PC-3 (cell line): ENCODE measurements around the gene PIAS1. TPM values are rescaled to one million over a fixed set of nuclear protein-coding genes. Genes with fewer than 3 reads are reported as not detected.
A peak's percentile ranks its signal among the peaks of the same experiment; 100 is the strongest.

Source experiments
- ATAC-seq: fragments of 200-7000 bp; cut with Tn5 transposase; 2 replicates; pipeline ENCODE4 v1.9.1; 2020; ENCODE audit warnings: mild to moderate bottlenecking, moderate library complexity
- BruUV-seq: library from RNA; stranded (reverse); fragments of 400-500 nt; replicated peaks from 2 replicates; lab custom pipeline; 2021; lab: Mats Ljungman, UMichigan
- CTCF ChIA-PET: fragments of 300-600 bp; sonication (Branson Sonifier 250); formaldehyde crosslinking; loops from one replicate; lab custom pipeline; 2022; ENCODE audit warnings: antibody characterized with exemption; lab: Charles Lee
- POLR2A ChIA-PET: fragments of 300-600 bp; sonication (Branson Sonifier 250); formaldehyde crosslinking; loops from one replicate; lab custom pipeline; 2022; ENCODE audit warnings: antibody characterized with exemption; ENCODE audit not compliant: unreplicated experiment; lab: Charles Lee
- DNase-seq: peaks from one replicate; pipeline ENCODE4 v3.0.0-alpha.2; 2015
- H2AFZ ChIP-seq: fragments of 300-600 bp; sonication (generic); 2 replicates; pipeline ENCODE4 v1.6.0; 2016; ENCODE audit warnings: antibody characterized with exemption, low read length
- H3F3A ChIP-seq: fragments of 300-600 bp; sonication (generic); one replicate; pipeline ENCODE4 v1.6.0; 2017; ENCODE audit warnings: antibody characterized with exemption, low read length, control low read depth, mild to moderate bottlenecking; ENCODE audit not compliant: unreplicated experiment
- H3K27ac ChIP-seq: fragments of 300-600 bp; sonication (generic); 2 replicates; pipeline ENCODE4 v1.5.1; 2016; ENCODE audit warnings: mild to moderate bottlenecking, low read length
- H3K27me3 ChIP-seq: fragments of 300-600 bp; sonication (generic); 2 replicates; pipeline ENCODE4 v1.6.1; 2016; ENCODE audit warnings: low read length, mixed read lengths
- H3K36me3 ChIP-seq: fragments of 300-600 bp; sonication (generic); 2 replicates; pipeline ENCODE4 v1.6.1; 2016; ENCODE audit warnings: low read depth, mixed run types, low read length, mixed read lengths
- H3K4me1 ChIP-seq: fragments of 300-600 bp; sonication (generic); 2 replicates; pipeline ENCODE4 v1.5.1; 2016; ENCODE audit warnings: low read length; ENCODE audit not compliant: insufficient read depth
- H3K4me2 ChIP-seq: fragments of 300-600 bp; sonication (generic); 2 replicates; pipeline ENCODE4 v1.6.0; 2016; ENCODE audit warnings: low read length
- H3K4me3 ChIP-seq: fragments of 300-600 bp; sonication (generic); 2 replicates; pipeline ENCODE4 v1.5.1; 2016; ENCODE audit warnings: mild to moderate bottlenecking, low read length, mixed read lengths
- H3K79me2 ChIP-seq: fragments of 300-600 bp; sonication (generic); 2 replicates; pipeline ENCODE4 v1.6.1; 2017; ENCODE audit warnings: low read length, mixed read lengths
- H3K9ac ChIP-seq: fragments of 300-600 bp; sonication (generic); 2 replicates; pipeline ENCODE4 v1.6.0; 2016; ENCODE audit warnings: mild to moderate bottlenecking, low read length
- H3K9me2 ChIP-seq: fragments of 300-600 bp; sonication (generic); replicated peaks from 2 replicates; pipeline ENCODE4 v1.6.1; 2016; ENCODE audit warnings: mixed run types, low read length, mixed read lengths
- H3K9me3 ChIP-seq: fragments of 300-600 bp; sonication (generic); 2 replicates; pipeline ENCODE4 v1.6.1; 2016; ENCODE audit warnings: low read length, mixed read lengths
- H4K20me1 ChIP-seq: fragments of 300-600 bp; sonication (generic); 2 replicates; pipeline ENCODE4 v1.6.1; 2016; ENCODE audit warnings: low read length, mixed read lengths
- EZH2 ChIP-seq: fragments of 300-600 bp; sonication (generic); IDR thresholded peaks from one replicate; pipeline ENCODE4 v1.6.1; 2017; ENCODE audit warnings: antibody characterized with exemption, mild to moderate bottlenecking, low read length; ENCODE audit not compliant: unreplicated experiment
- EZH2phosphoT487 ChIP-seq: fragments of 300-600 bp; sonication (generic); IDR thresholded peaks from 2 replicates; pipeline ENCODE4 v1.6.1; 2018; ENCODE audit warnings: mild to moderate bottlenecking, antibody characterized with exemption, low read length, borderline replicate concordance
- intact Hi-C: fragments of 100-400 bp; cut with micrococcal nuclease; formaldehyde crosslinking; loops from 2 replicates; pipeline ENCODE4 v1.9.0; 2023
- total RNA-seq: library from RNA; depleted of rRNA; stranded (reverse); fragments of >200 nt; gene quantifications from 2 replicates; pipeline ENCODE4 v1.2.3, GENCODE V29; 2014
- TF ChIP-seq, protein P1 (sequence below): fragments of 300-600 bp; sonication (generic); conservative IDR thresholded peaks from 2 replicates; pipeline ENCODE4 v1.5.1; 2017; ENCODE audit warnings: antibody characterized with exemption, low read depth, mild to moderate bottlenecking, low read length

Gene PIAS1
- total RNA-seq, 1 experiment from 2014 or later = 21.9 TPM

DNA sequence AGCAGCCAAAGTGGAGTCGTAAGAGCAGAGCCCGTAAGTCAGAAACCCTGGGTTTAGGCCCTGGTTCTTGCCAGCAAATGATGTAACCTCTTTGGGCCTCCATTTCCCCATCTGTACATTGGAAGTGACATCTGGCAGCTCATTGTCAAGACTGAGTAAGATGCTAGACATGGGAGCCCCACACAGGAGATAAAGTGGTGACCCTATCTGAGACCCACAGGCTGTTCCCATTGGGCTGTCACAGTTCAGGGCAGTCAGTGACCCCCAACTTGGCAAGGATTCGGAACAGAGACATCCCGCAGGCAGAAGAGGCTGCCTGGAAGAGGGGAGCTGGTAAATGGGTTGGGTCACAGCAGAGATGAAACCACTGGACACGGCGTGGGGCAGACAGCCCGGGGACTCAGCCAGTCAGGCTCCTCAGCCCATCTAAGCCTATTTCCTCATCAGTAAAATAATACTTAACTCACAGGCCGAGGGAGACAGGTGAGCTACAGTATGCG lies 173.6 kb downstream of the PIAS1 start:
- Histone ChIP-seq H3K9me2 (no peaks in the 10 kb centered on the region), H3K4me3 (peak overlapping the region; percentile 90), H3K27me3 (no peaks in the 10 kb centered on the region), H3K79me2 (peaks cover 65% of the 10 kb centered on the region), H3K27ac (no peak overlapping the region), H4K20me1 (0 out of 2 replicates have a peak, but pooled peaks cover 19% of the 10 kb centered on the region), H3K4me2 (peak overlapping the region; percentile 93), H3K4me1 (peaks cover 16% of the 10 kb centered on the region), H3F3A (no peaks in the 10 kb centered on the region), H3K9ac (peak overlapping the region; percentile 98; the same call in 1 of the 2 replicates), H3K9me3 (no peaks in the 10 kb centered on the region), H2AFZ (no peak overlapping the region), H3K36me3 (no peaks in the 10 kb centered on the region)
- no peak for ATAC-seq
- BruUV-seq = no TSS peak
- ChIA-PET POLR2A (no interaction called here), CTCF (no interaction called here)
- DNase-seq = no peak
- no peak for TF ChIP-seq EZH2phosphoT487
- no peak for TF ChIP-seq EZH2
- TF ChIP-seq, protein P1, sequence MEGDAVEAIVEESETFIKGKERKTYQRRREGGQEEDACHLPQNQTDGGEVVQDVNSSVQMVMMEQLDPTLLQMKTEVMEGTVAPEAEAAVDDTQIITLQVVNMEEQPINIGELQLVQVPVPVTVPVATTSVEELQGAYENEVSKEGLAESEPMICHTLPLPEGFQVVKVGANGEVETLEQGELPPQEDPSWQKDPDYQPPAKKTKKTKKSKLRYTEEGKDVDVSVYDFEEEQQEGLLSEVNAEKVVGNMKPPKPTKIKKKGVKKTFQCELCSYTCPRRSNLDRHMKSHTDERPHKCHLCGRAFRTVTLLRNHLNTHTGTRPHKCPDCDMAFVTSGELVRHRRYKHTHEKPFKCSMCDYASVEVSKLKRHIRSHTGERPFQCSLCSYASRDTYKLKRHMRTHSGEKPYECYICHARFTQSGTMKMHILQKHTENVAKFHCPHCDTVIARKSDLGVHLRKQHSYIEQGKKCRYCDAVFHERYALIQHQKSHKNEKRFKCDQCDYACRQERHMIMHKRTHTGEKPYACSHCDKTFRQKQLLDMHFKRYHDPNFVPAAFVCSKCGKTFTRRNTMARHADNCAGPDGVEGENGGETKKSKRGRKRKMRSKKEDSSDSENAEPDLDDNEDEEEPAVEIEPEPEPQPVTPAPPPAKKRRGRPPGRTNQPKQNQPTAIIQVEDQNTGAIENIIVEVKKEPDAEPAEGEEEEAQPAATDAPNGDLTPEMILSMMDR = no peak
- intact Hi-C loops = no loop called here

DNA sequence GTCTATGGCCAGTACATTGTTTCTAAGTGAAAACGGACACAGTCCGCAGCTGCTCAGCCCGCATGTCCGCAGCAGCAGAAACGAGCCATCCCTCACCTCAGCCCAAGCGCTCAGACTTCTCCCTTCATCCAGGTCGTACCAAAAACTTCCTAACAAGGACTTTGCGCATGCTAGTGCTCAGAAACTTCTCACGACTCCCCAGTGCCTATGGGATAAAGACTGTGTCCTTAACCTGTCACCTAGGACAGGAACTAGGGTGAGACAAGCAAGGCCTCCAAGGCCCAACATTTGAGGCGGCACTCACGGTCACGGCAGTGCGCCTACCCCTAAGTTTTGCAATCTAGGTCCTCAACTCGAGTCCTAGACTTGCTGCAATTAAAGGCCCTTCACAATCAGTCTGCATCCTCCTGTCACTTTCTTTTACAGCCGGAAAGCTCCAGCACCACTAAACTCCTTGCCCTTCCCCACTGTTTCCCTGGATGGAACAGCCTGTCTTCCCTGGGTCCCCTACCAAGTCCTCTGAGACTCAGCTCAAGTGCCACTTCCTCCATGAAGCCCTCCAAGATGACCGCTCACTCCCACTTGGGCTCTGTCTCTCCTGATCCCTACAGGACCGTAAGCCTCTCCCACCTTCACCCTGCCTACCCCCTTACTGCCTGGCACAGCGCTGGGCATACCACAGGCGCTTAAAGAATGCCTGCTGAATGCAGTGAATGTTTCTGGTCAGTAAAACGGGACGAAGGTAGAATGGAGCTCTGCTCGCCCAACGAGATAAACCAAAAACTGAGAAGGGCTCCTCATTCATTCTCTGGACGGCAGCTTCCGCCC lies 174.2 kb downstream of the PIAS1 start:
- no peaks in the 10 kb centered on the region for H3K27me3 ChIP-seq
- DNase-seq (peak; percentile 9), ATAC-seq (peak; percentile 2; the same call in 1 of the 2 replicates)
- 0 out of 2 replicates have a peak, but pooled peaks cover 19% of the 10 kb centered on the region for H4K20me1 ChIP-seq
- TSS peak; percentile 50 for BruUV-seq
- peaks cover 16% of the 10 kb centered on the region for H3K4me1 ChIP-seq
- no peaks in the 10 kb centered on the region for H3F3A ChIP-seq
- intact Hi-C loops = no loop called here
- H3K27ac ChIP-seq = peak overlapping the region; percentile 61
- ChIA-PET POLR2A (no interaction called here), CTCF (no interaction called here)
- H2AFZ ChIP-seq = peak overlapping the region; percentile 76
- TF ChIP-seq EZH2 (no peak), EZH2phosphoT487 (no peak)
- TF ChIP-seq, protein P1 = no peak
- peaks cover 60% of the 10 kb centered on the region for H3K79me2 ChIP-seq
- H3K36me3 ChIP-seq = no peaks in the 10 kb centered on the region
- no peaks in the 10 kb centered on the region for H3K9me2 ChIP-seq
- peak overlapping the region; percentile 93 for H3K4me2 ChIP-seq
- H3K9ac ChIP-seq = peak overlapping the region; percentile 98
- H3K9me3 ChIP-seq = no peaks in the 10 kb centered on the region
- H3K4me3 ChIP-seq = peak overlapping the region; percentile 90

DNA sequence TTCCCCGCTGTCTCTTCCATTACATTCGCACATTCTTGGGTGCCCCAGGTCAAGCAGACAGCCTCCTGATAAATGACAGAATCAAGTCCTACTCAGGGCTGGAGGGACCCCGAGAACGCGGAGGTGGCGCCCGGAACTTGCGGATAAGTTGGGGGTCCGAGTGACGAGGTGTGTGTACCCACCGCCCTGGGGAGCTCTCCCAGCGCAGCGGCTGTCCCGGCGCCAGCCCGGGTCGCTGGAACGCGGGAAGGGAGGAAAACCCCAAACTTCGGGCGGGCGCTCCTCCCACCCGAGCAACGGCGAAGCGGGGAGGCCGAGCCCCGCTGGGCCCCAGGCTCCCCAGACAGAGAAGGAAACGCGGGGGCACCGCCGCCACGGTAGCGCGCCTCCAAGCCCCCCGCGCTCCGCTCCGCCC lies 174.9 kb downstream of the PIAS1 start:
- H3K27me3 ChIP-seq = no peaks in the 10 kb centered on the region
- ATAC-seq = 0 out of 2 replicates have a peak, but pooled peaks have one; percentile 2
- POLR2A ChIA-PET = no interaction called here
- BruUV-seq = no TSS peak
- H3K9me2 ChIP-seq = no peaks in the 10 kb centered on the region
- H3K9me3 ChIP-seq = no peaks in the 10 kb centered on the region
- intact Hi-C loops = no loop called here
- peak overlapping the region; percentile 93 for H3K4me2 ChIP-seq
- peak overlapping the region; percentile 61 for H3K27ac ChIP-seq
- DNase-seq = no peak
- H3F3A ChIP-seq = no peaks in the 10 kb centered on the region
- H4K20me1 ChIP-seq = 0 out of 2 replicates have a peak, but pooled peaks cover 19% of the 10 kb centered on the region
- peaks cover 16% of the 10 kb centered on the region for H3K4me1 ChIP-seq
- peak overlapping the region; percentile 76 for H2AFZ ChIP-seq
- CTCF ChIA-PET = no interaction called here
- H3K4me3 ChIP-seq = peak overlapping the region; percentile 90
- peak overlapping the region; percentile 98 for H3K9ac ChIP-seq
- H3K79me2 ChIP-seq = peaks cover 55% of the 10 kb centered on the region
- TF ChIP-seq EZH2phosphoT487 (no peak), EZH2 (no peak)
- TF ChIP-seq, protein P1 = no peak
- no peaks in the 10 kb centered on the region for H3K36me3 ChIP-seq
